Measurements from ENCODE around the gene MAP6D1. TPM values are rescaled to one million over a fixed set of nuclear protein-coding genes. Genes with fewer than 3 reads are reported as not detected.

Gene MAP6D1
- total RNA-seq, 1 experiment from 2014 or later = 5.9 TPM

- BruUV-seq (replicated peaks) = no TSS peak
- no peak for DNase-seq (ENCODE audit: low spot score)
- no peak overlapping the region for H3K27ac ChIP-seq (ENCODE audit: low read depth, low read length, poor library complexity, severe bottlenecking)
- no peaks in the 10 kb centered on the region for H3K9me3 ChIP-seq (ENCODE audit: low read depth, low read length, poor library complexity, severe bottlenecking)
- intact Hi-C loops (cut with micrococcal nuclease; ENCODE audit: unreplicated experiment) = loop anchor here (10.0 kb wide), 1 partner anchor 643 kb away; no protein-coding TSS in a partner anchor
- H3K36me3 ChIP-seq (ENCODE audit: insufficient read depth, low read length, poor library complexity, severe bottlenecking) = peaks cover 30% of the 10 kb centered on the region
- no peaks in the 10 kb centered on the region for H3K4me1 ChIP-seq (ENCODE audit: insufficient read depth, low read length, poor library complexity, severe bottlenecking)
- H3K27me3 ChIP-seq (replicated peaks; ENCODE audit: insufficient read depth, low read depth, low read length, poor library complexity) = no peaks in the 10 kb centered on the region
- TF ChIP-seq CTCF (conservative IDR thresholded peaks at IDR 0.05; ENCODE audit: low read depth, low read length) (no peak), EZH2 (IDR thresholded peaks at IDR 0.05; ENCODE audit: borderline replicate concordance, low read depth, low read length, poor library complexity, severe bottlenecking) (no peak)
- no peak overlapping the region for H3K4me3 ChIP-seq (ENCODE audit: low read depth, low read length, poor library complexity, severe bottlenecking)
- ChIA-PET POLR2A (ENCODE audit: low non-redundant PET) (no interaction called here), CTCF (no interaction called here)
Measured at GRCh38 chr3:183768114-183768513, 57.3 kb downstream of the MAP6D1 start.

- Histone ChIP-seq H3K27ac (ENCODE audit: low read depth, low read length, poor library complexity, severe bottlenecking) (no peak overlapping the region), H3K4me3 (ENCODE audit: low read depth, low read length, poor library complexity, severe bottlenecking) (no peak overlapping the region), H3K9me3 (ENCODE audit: low read depth, low read length, poor library complexity, severe bottlenecking) (no peaks in the 10 kb centered on the region), H3K36me3 (ENCODE audit: insufficient read depth, low read length, poor library complexity, severe bottlenecking) (peaks cover 25% of the 10 kb centered on the region), H3K27me3 (replicated peaks; ENCODE audit: insufficient read depth, low read depth, low read length, poor library complexity) (no peaks in the 10 kb centered on the region), H3K4me1 (ENCODE audit: insufficient read depth, low read length, poor library complexity, severe bottlenecking) (no peaks in the 10 kb centered on the region)
- ChIA-PET POLR2A (ENCODE audit: low non-redundant PET) (no interaction called here), CTCF (interaction anchor here (0.7 to 1.1 kb wide), 3 partner anchors 264 to 644 kb away, joined by 3 to 7 read pairs (median 4); no protein-coding TSS in a partner anchor)
- DNase-seq (ENCODE audit: low spot score) = peak; percentile 76
- TF ChIP-seq CTCF (conservative IDR thresholded peaks at IDR 0.05; ENCODE audit: low read depth, low read length) = peak; percentile 84
- TF ChIP-seq EZH2 (IDR thresholded peaks at IDR 0.05; ENCODE audit: borderline replicate concordance, low read depth, low read length, poor library complexity, severe bottlenecking) = no peak
- BruUV-seq (replicated peaks) = no TSS peak
- intact Hi-C loops (cut with micrococcal nuclease; ENCODE audit: unreplicated experiment) = loop anchor here (2.0 to 10.0 kb wide), 3 partner anchors 264 to 642 kb away; no protein-coding TSS in a partner anchor
Measured at GRCh38 chr3:183766745-183767606, 58.4 kb downstream of the MAP6D1 start.

- CTCF ChIA-PET = interaction anchor here (0.8 kb wide), 1 partner anchor 264 kb away, joined by 4 read pairs; no protein-coding TSS in a partner anchor
- no TSS peak for BruUV-seq (replicated peaks)
- intact Hi-C loops (cut with micrococcal nuclease; ENCODE audit: unreplicated experiment) = loop anchor here (2.0 to 10.0 kb wide), 3 partner anchors 263 to 641 kb away; no protein-coding TSS in a partner anchor
Measured at GRCh38 chr3:183766107-183766506, 59.3 kb downstream of the MAP6D1 start.

More at GRCh38 chr3:183766107-183766506, 59.3 kb downstream of the MAP6D1 start:
- Histone ChIP-seq H3K36me3 (ENCODE audit: insufficient read depth, low read length, poor library complexity, severe bottlenecking) (peaks cover 33% of the 10 kb centered on the region), H3K27me3 (replicated peaks; ENCODE audit: insufficient read depth, low read depth, low read length, poor library complexity) (no peaks in the 10 kb centered on the region), H3K9me3 (ENCODE audit: low read depth, low read length, poor library complexity, severe bottlenecking) (no peaks in the 10 kb centered on the region), H3K4me1 (ENCODE audit: insufficient read depth, low read length, poor library complexity, severe bottlenecking) (no peaks in the 10 kb centered on the region), H3K27ac (ENCODE audit: low read depth, low read length, poor library complexity, severe bottlenecking) (no peak overlapping the region), H3K4me3 (ENCODE audit: low read depth, low read length, poor library complexity, severe bottlenecking) (no peak overlapping the region)
- TF ChIP-seq EZH2 (IDR thresholded peaks at IDR 0.05; ENCODE audit: borderline replicate concordance, low read depth, low read length, poor library complexity, severe bottlenecking) = no peak
- no peak for TF ChIP-seq CTCF (conservative IDR thresholded peaks at IDR 0.05; ENCODE audit: low read depth, low read length)
- POLR2A ChIA-PET (ENCODE audit: low non-redundant PET) = no interaction called here
- no peak for DNase-seq (ENCODE audit: low spot score)

Other genes starting within 250 kb of the MAP6D1 start
- gene KLHL24, start 190.0 kb downstream of the MAP6D1 start, total RNA-seq (2021) = 7.3 and 10.2 TPM in 2 replicates
- gene YEATS2, start 127.8 kb downstream of the MAP6D1 start, total RNA-seq (2021) = 39.9 and 40.7 TPM in 2 replicates
- 73.7 and 79.8 TPM in 2 replicates for gene PARL, start 59.3 kb upstream of the MAP6D1 start, total RNA-seq (2021)
- 30.3 and 32.0 TPM in 2 replicates for gene ABCC5, start 192.3 kb upstream of the MAP6D1 start, total RNA-seq (2021)
- gene HTR3D, start 206.2 kb upstream of the MAP6D1 start, total RNA-seq (2021) = not detected in 2 replicates
- gene HTR3C, start 227.5 kb upstream of the MAP6D1 start, total RNA-seq (2021) = not detected in 2 replicates

Measured in A673 (cell line).